NCI-H2107 (cell line): ENCODE results near the gene INTS6L.

Experiments used
- DNase-seq: peaks from one replicate; lab custom pipeline; 2025; lab: John Stamatoyannopoulos, UW

INTS6L gene, protein sequence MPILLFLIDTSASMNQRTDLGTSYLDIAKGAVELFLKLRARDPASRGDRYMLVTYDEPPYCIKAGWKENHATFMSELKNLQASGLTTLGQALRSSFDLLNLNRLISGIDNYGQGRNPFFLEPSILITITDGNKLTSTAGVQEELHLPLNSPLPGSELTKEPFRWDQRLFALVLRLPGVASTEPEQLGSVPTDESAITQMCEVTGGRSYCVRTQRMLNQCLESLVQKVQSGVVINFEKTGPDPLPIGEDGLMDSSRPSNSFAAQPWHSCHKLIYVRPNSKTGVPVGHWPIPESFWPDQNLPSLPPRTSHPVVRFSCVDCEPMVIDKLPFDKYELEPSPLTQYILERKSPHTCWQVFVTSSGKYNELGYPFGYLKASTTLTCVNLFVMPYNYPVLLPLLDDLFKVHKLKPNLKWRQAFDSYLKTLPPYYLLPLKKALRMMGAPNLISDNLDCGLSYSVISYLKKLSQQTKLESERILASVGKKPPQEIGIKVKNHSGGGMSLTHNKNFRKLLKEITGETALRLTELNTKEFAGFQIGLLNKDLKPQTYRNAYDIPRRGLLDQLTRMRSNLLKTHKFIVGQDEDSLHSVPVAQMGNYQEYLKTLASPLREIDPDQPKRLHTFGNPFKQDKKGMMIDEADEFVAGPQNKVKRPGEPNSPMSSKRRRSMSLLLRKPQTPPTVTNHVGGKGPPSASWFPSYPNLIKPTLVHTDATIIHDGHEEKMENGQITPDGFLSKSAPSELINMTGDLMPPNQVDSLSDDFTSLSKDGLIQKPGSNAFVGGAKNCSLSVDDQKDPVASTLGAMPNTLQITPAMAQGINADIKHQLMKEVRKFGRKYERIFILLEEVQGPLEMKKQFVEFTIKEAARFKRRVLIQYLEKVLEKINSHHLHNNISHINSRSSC

GRCh38 chrX:135520553-135521404 lies at the start of gene INTS6L:
Gene INTS6L, plus strand, starts transcription at chrX:135520660. Its CDS starts 333 bp downstream, at chrX:135520993.
- DNase-seq = no peak

DNA sequence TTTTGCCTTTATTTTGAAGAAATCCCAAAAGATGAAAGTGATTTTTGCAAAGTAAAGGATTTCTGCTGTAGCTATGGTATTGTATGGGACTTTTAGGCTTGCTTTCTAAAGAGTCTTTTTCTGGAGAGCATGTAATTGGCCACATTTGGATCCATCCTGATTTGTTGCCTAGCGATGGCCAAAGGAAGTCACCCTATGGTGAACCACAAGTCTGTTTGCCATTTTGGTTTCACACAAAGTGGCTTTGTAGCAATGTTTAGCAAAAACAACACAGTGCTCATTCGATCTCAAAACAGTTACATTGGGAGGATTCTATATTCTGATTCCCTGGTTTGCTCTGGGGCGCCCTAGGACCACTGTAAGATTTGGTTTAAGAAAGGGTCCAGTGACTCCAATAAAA lies 44.1 kb upstream of the INTS6L start:
- no peak for DNase-seq

- DNase-seq = peak; percentile 59
Measured at GRCh38 chrX:135477576-135477975, 42.9 kb upstream of the INTS6L start.

DNA sequence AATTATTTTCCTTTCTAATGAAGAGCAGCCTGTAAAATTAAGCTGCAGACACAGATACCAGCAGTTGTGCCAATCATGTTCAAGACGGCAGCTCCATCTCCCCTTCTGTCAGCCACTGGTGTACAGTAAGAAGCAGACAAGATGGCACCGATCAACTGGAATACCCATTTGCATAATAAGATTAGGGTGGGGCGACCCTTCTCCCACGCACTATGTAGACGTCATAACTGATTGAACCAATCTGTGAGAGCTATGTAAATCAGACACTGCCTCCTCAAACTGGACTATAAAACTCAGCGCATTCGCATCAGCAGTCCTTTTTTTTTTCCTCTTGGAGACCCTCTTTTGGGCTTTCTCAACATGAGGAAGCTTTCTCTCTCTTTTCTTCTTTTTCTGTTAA lies 40.4 kb upstream of the INTS6L start:
- DNase-seq = no peak

- DNase-seq = no peak
Measured at GRCh38 chrX:135481696-135482179, 38.7 kb upstream of the INTS6L start.

GRCh38 chrX:135484641-135485289 lies 35.7 kb upstream of the INTS6L start:
- no peak for DNase-seq

DNA sequence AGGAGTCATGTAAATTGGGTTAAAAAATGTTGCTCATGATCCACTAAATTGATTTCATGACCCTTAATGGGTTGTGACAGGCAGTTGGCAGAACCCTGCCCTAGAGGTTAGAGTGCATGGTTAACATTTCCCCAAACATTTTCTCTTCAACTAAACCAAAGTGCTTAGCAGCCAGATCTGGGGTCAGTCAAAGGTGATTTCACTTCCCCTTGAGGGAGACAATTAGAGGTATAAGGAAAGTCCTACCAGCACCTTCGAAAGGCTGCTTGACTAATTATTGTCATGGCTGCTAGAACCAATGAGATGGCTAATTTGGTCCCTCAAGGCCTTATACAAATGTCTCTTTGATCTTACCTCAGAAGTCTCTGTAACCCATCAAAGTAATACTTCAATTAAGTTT lies 30.9 kb upstream of the INTS6L start:
- DNase-seq = no peak

DNA sequence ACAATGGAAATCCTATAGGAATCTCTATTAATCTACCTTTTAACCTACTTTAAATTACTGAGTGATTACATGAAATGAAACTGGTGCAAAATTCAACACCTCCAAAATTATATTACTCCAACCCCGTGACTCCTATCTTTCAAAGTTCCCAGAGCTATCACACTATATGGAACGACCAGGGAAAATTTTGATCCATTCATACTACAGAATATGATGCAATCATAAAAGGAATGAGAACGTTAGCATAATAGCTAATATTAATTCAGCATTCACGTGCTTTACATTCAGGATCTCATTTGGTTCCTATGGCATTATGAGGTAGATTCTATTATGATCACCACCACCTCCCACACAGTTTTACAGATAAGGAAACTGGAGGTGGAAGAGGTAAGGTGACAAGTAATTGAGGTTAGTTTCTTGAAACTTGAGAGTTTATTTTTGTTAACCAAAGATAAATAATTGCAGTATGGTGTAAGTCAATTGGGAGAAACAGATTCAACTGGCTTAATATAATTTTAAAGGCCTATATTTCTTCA lies 29.4 kb upstream of the INTS6L start:
- no peak for DNase-seq

DNA sequence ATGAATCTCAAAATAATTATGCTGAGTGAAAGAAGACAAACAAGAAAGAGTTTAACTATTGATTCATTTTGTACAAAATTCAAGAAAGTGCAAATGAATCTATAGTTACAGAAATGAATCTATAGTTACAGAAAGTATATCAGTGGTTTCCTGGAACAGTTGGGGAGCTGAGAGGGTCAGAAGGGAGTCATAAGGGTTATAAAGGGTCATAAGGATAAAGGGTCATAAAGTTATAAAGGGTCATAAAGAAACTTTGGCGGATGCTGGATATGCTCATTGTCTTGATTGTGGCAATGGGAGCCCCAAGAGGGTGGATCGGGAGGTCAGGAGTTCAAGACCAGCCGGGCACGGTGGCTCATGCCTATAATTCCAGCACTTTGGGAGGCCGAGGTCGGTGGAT lies 26.0 kb upstream of the INTS6L start:
- DNase-seq = no peak

DNA sequence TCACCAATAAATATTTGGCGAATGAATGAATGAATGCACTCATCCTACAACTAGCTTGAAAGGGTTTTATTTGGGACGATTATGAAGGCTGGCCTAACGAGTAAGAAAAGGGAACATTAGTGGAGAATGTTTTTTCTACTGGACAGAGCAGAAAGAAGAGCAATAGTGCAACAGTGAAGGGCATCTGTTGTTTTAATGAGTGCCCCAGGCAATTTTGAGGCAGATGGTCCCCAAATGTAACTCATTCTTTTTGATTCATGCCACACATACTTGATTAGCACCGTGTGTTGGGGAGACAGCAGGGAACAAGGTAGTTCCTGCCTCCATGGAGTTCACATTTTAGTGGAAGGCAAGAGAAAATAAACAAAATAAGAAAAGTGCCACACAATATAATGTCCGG lies 22.7 kb upstream of the INTS6L start:
- DNase-seq = no peak

DNA sequence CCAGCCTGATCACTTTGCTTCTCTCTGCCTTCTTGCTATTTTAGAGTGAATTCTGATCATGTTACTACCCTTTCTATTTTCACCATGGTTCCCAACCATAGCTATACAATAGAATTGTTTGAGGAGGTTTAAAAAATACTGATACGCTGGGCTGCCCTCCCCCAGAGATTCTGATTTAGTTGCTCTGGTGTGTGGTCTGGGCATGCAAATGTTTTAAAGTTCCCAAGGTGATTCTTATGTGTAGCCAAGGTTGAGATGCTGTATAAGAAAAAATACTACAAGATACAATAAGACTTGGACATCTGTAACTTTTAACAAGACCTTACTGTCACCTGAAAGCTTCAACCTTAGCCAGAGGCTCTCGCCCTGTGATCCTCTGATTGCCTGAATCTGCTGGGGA lies 22.2 kb upstream of the INTS6L start:
- no peak for DNase-seq

GRCh38 chrX:135505351-135505750 lies 15.1 kb upstream of the INTS6L start:
- DNase-seq = no peak

- no peak for DNase-seq
Measured at GRCh38 chrX:135509885-135510284, 10.6 kb upstream of the INTS6L start.

GRCh38 chrX:135512508-135513129 lies 7.8 kb upstream of the INTS6L start:
- DNase-seq = no peak

- no peak for DNase-seq
Measured at GRCh38 chrX:135513130-135513515, 7.3 kb upstream of the INTS6L start.

DNA sequence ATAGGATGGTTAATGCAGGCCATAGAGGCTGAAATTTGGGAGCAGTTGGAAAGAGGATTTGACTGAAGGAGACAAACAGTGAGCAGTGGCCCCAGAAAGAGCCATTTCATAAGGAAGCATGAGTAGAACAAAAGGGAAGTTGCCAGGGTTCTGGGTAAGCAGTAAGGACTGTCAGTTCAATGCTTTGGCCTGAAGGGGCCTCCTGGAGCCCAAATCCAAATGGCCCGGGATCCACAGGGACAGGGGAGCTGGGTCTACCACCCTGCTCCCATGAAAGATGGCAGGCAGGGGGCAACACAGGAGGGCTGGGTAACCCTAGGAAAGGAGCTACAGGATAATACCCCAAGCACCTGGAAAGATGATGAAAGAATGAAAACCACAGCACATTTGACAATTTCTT lies 4.1 kb upstream of the INTS6L start:
- DNase-seq = no peak

DNA sequence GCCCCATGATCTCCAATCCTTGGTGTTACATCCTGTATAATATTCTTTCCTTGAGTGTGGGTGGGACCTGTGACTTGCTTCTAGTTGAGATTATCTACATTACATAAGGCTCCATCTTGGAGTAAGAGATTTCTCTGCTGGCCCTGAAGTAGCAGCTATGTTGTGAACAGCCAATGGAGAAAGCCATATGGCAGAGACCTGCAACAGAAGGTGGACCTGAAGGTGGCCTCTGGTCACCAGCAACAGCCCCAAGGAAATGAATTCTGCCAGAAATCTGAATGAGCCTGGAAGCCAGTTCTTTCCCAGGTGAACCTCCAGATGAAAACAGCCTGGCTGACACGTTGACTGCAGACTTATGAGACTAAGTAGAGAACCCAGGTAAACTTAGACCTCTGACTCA lies 2.3 kb upstream of the INTS6L start:
- no peak for DNase-seq

DNA sequence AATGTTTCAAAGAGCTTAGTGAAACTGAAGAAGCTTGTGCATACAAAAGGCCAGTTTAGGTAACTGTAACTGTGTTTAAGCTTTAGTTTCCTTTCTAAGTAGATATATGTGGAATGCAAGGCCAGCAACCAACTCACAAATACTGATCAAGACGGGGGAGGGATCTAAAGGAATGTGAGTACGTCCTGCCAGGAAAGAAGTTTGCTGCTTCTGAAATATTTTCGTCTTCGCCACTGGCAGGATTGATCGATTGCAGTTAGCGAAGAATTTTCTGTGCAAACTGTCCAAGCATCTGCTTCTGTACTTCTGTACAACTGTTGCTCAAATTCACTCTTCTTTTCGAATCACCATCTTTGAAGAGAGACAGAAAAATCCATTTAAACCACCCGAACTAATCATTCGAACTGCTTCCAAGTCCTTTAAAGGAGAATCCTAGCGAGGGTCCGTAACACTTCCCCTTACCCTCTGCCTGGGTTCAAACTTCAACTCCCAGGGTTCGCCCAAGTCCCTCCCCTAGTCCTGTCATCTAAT lies 373 bp upstream of the INTS6L start:
- DNase-seq = no peak

DNA sequence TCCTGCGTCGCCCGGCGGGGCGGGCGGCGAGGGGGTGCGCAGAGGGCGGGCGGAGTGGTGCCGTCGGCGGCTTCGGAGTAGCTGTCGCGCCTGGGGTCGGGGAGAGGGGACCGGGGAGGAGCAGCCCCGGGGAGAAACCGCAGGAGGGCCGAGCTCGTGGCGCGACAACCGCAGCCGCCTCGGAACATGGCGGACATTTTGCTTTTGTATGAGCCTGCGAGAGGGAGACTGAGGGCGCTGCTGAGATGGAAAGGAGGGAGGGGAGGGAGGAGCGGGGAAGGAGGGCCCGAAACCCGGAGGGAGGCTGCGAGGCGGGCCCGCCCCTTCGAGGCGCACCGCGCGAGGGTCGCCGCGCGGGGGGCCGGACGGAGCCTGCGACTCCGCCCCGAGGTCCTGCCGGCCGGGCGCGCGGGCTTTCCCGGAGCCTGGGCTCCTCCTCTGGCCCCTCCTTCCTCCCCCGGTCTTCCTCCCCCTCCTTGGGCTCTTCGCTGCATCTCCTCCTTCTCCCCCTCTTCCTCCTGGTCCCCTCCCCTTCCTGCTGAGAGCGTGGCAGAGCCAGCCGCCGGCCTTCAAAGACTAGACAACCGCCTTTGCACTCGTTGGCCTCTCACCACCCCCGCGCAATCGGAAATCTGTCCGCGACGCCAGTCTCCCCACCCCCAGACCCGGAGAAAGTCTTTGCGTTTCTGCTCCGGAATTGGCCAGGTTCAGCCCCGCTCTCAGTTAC lies 1.1 kb downstream of the INTS6L start:
- peak; percentile 30 for DNase-seq

DNA sequence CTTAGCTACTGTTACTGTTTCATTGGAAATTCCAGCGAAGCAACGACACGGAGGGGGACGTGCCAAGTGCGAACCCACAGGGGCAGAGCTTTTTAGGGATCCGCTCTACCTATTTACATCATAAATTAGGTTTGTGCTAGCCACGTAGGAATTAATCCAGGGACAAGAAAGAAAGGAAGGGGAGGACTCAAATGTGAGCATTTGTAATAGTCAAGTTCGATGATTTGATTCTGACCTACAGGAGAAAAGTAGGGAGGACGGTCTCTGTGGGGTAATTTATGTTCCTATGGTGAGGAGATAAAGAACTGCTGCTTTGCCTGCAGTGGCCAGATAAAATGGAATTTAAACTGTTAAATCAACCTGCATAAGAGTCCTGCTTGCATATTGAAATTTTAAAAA lies 1.7 kb downstream of the INTS6L start:
- DNase-seq = no peak
